Gastrocnemius medialis (tissue), 4 donors: ENCODE results near the gene CCN5.

Source experiments
- CTCF ChIP-seq, 5 experiments: fragments of 450-650 bp in 3 of 5; fragments of 200-600 bp in 2 of 5; sonication (generic) in 2 of 5; IDR thresholded peaks in 4 of 5; conservative IDR thresholded peaks in 1 of 5; 1 replicate in 4 of 5; 2 replicates in 1 of 5; pipeline ENCODE4 v1.5.1; 2016 to 2019; ENCODE audit warnings: antibody characterized with exemption in 5 of 5, mild to moderate bottlenecking in 3 of 5, moderate library complexity in 3 of 5
- POLR2A ChIP-seq, 2 donors: fragments of 450-650 bp; IDR thresholded peaks; one replicate each; pipeline ENCODE4 v1.6.1; 2017; ENCODE audit warnings: antibody characterized with exemption in 2 of 2, mild to moderate bottlenecking in 2 of 2, moderate library complexity in 2 of 2

DNA sequence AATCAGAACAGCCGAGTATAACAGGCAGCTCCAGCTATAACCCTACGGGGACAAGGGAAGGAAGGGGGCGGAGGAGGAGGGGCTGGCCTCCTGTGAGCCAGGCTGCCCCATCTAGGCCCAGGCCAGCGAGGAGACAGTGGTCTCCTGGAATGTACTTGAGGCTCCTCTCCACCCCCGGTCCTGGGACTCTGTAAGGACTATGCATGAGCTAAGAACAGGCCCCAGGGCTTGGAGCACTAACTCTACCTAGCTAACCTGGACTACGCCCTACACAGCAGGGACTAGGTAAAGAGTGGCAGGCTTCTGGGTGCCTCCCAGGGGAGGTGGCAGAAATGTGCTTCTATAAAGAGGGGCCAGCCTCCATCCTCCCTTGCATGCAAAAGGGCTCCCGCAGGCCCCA is 39.4 kb downstream of the CCN5 start:
- TF ChIP-seq CTCF (IDR thresholded peaks at IDR 0.05 in 4 of 5, conservative IDR thresholded peaks at IDR 0.05 in 1 of 5) (no peak), POLR2A (IDR thresholded peaks at IDR 0.05) (no peak)
